ENCODE data around the gene CCDC88B. TPM values are rescaled to one million over a fixed set of nuclear protein-coding genes. Genes with fewer than 3 reads are reported as not detected.

The CCDC88B gene
- total and polyA plus RNA-seq, 2 experiments from 2014 or later, result 6.8 to 12.1 TPM

DNA sequence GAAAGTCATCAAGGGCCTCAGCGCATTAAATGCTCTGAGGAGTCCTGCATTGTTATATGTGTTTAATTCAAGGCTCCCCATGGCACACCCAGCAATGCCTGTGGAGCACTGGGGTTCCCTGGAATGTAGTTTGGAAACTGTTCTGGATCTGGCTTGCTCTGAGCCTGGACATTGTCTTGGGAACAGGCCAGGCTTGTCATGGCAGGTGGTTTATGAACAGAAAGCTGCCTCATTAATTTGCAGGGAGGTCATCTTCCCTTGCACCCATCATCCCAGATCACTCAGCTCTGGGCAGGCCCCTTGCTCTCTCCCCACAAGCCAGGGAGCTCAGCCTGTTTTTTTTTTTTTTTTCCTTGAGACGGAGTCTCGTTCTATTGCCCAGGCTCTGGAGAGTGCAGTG, 51.8 kb downstream of the CCDC88B start:
- no peaks in the 10 kb centered on the region for H3K36me3 Mint-ChIP-seq (ENCODE audit: low read depth)
- TF ChIP-seq POLR2AphosphoS5 (IDR thresholded peaks at IDR 0.05; ENCODE audit: low read depth), result no peak
- TF ChIP-seq ZNF114 (CRISPR knock-in tag; IDR thresholded peaks at IDR 0.05), result no peak
- TF ChIP-seq, protein P1, sequence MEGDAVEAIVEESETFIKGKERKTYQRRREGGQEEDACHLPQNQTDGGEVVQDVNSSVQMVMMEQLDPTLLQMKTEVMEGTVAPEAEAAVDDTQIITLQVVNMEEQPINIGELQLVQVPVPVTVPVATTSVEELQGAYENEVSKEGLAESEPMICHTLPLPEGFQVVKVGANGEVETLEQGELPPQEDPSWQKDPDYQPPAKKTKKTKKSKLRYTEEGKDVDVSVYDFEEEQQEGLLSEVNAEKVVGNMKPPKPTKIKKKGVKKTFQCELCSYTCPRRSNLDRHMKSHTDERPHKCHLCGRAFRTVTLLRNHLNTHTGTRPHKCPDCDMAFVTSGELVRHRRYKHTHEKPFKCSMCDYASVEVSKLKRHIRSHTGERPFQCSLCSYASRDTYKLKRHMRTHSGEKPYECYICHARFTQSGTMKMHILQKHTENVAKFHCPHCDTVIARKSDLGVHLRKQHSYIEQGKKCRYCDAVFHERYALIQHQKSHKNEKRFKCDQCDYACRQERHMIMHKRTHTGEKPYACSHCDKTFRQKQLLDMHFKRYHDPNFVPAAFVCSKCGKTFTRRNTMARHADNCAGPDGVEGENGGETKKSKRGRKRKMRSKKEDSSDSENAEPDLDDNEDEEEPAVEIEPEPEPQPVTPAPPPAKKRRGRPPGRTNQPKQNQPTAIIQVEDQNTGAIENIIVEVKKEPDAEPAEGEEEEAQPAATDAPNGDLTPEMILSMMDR (conservative IDR thresholded peaks at IDR 0.05; ENCODE audit: low read depth in 2 of 2), result no peak
- no peak for TF ChIP-seq STAT1 (IDR thresholded peaks at IDR 0.05; ENCODE audit: unreplicated experiment)
- TF ChIP-seq, protein P2, sequence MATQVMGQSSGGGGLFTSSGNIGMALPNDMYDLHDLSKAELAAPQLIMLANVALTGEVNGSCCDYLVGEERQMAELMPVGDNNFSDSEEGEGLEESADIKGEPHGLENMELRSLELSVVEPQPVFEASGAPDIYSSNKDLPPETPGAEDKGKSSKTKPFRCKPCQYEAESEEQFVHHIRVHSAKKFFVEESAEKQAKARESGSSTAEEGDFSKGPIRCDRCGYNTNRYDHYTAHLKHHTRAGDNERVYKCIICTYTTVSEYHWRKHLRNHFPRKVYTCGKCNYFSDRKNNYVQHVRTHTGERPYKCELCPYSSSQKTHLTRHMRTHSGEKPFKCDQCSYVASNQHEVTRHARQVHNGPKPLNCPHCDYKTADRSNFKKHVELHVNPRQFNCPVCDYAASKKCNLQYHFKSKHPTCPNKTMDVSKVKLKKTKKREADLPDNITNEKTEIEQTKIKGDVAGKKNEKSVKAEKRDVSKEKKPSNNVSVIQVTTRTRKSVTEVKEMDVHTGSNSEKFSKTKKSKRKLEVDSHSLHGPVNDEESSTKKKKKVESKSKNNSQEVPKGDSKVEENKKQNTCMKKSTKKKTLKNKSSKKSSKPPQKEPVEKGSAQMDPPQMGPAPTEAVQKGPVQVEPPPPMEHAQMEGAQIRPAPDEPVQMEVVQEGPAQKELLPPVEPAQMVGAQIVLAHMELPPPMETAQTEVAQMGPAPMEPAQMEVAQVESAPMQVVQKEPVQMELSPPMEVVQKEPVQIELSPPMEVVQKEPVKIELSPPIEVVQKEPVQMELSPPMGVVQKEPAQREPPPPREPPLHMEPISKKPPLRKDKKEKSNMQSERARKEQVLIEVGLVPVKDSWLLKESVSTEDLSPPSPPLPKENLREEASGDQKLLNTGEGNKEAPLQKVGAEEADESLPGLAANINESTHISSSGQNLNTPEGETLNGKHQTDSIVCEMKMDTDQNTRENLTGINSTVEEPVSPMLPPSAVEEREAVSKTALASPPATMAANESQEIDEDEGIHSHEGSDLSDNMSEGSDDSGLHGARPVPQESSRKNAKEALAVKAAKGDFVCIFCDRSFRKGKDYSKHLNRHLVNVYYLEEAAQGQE (IDR thresholded peaks at IDR 0.05; ENCODE audit: unreplicated experiment), result no peak
- TF ChIP-seq, protein P3, sequence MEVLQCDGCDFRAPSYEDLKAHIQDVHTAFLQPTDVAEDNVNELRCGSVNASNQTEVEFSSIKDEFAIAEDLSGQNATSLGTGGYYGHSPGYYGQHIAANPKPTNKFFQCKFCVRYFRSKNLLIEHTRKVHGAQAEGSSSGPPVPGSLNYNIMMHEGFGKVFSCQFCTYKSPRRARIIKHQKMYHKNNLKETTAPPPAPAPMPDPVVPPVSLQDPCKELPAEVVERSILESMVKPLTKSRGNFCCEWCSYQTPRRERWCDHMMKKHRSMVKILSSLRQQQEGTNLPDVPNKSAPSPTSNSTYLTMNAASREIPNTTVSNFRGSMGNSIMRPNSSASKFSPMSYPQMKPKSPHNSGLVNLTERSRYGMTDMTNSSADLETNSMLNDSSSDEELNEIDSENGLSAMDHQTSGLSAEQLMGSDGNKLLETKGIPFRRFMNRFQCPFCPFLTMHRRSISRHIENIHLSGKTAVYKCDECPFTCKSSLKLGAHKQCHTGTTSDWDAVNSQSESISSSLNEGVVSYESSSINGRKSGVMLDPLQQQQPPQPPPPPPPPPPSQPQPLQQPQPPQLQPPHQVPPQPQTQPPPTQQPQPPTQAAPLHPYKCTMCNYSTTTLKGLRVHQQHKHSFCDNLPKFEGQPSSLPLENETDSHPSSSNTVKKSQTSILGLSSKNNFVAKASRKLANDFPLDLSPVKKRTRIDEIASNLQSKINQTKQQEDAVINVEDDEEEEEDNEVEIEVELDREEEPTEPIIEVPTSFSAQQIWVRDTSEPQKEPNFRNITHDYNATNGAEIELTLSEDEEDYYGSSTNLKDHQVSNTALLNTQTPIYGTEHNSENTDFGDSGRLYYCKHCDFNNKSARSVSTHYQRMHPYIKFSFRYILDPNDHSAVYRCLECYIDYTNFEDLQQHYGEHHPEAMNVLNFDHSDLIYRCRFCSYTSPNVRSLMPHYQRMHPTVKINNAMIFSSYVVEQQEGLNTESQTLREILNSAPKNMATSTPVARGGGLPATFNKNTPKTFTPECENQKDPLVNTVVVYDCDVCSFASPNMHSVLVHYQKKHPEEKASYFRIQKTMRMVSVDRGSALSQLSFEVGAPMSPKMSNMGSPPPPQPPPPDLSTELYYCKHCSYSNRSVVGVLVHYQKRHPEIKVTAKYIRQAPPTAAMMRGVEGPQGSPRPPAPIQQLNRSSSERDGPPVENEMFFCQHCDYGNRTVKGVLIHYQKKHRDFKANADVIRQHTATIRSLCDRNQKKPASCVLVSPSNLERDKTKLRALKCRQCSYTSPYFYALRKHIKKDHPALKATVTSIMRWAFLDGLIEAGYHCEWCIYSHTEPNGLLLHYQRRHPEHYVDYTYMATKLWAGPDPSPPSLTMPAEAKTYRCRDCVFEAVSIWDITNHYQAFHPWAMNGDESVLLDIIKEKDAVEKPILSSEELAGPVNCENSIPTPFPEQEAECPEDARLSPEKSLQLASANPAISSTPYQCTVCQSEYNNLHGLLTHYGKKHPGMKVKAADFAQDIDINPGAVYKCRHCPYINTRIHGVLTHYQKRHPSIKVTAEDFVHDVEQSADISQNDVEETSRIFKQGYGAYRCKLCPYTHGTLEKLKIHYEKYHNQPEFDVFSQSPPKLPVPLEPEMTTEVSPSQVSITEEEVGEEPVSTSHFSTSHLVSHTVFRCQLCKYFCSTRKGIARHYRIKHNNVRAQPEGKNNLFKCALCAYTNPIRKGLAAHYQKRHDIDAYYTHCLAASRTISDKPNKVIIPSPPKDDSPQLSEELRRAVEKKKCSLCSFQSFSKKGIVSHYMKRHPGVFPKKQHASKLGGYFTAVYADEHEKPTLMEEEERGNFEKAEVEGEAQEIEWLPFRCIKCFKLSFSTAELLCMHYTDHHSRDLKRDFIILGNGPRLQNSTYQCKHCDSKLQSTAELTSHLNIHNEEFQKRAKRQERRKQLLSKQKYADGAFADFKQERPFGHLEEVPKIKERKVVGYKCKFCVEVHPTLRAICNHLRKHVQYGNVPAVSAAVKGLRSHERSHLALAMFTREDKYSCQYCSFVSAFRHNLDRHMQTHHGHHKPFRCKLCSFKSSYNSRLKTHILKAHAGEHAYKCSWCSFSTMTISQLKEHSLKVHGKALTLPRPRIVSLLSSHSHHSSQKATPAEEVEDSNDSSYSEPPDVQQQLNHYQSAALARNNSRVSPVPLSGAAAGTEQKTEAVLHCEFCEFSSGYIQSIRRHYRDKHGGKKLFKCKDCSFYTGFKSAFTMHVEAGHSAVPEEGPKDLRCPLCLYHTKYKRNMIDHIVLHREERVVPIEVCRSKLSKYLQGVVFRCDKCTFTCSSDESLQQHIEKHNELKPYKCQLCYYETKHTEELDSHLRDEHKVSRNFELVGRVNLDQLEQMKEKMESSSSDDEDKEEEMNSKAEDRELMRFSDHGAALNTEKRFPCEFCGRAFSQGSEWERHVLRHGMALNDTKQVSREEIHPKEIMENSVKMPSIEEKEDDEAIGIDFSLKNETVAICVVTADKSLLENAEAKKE (CRISPR knock-in tag; IDR thresholded peaks at IDR 0.05), result no peak
- no peak for TF ChIP-seq EZH2 (IDR thresholded peaks at IDR 0.05; ENCODE audit: low read depth, unreplicated experiment)
- no peak for TF ChIP-seq NANOG (IDR thresholded peaks at IDR 0.05; ENCODE audit: borderline replicate concordance)
- no peak for TF ChIP-seq CREB1 (CRISPR knock-in tag; IDR thresholded peaks at IDR 0.05; ENCODE audit: low read depth)
- TF ChIP-seq EZH2phosphoT487 (IDR thresholded peaks at IDR 0.05; ENCODE audit: unreplicated experiment), result no peak
- TF ChIP-seq ZNF331 (CRISPR knock-in tag; IDR thresholded peaks at IDR 0.05; ENCODE audit: low read depth), result no peak
- TF ChIP-seq JUNB (IDR thresholded peaks at IDR 0.05; ENCODE audit: unreplicated experiment), result no peak
- TF ChIP-seq, protein P4, sequence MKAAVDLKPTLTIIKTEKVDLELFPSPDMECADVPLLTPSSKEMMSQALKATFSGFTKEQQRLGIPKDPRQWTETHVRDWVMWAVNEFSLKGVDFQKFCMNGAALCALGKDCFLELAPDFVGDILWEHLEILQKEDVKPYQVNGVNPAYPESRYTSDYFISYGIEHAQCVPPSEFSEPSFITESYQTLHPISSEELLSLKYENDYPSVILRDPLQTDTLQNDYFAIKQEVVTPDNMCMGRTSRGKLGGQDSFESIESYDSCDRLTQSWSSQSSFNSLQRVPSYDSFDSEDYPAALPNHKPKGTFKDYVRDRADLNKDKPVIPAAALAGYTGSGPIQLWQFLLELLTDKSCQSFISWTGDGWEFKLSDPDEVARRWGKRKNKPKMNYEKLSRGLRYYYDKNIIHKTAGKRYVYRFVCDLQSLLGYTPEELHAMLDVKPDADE (IDR thresholded peaks at IDR 0.05), result no peak
- H3K27me3 Mint-ChIP-seq (ENCODE audit: insufficient read depth, low read depth, poor library complexity), result peaks cover 15% of the 10 kb centered on the region
- no peak overlapping the region for H3K27ac Mint-ChIP-seq
- Histone ChIP-seq H3K4me3 (no peak overlapping the region), H3K4me1 (ENCODE audit: insufficient read depth) (peaks cover 23% of the 10 kb centered on the region), H4K20me1 (replicated peaks; ENCODE audit: insufficient read depth) (no peaks in the 10 kb centered on the region), H3K27me3 (ENCODE audit: insufficient read depth) (no peaks in the 10 kb centered on the region), H3F3A (replicated peaks; ENCODE audit: low read depth) (peaks cover 5% of the 10 kb centered on the region; the same call in 1 of the 2 replicates), H3K27ac (ENCODE audit: low read depth) (no peak overlapping the region), H3K4me2 (no peak overlapping the region), H3K36me3 (ENCODE audit: insufficient read depth) (no peaks in the 10 kb centered on the region), H3K9me2 (ENCODE audit: insufficient read depth) (no peaks in the 10 kb centered on the region), H3K79me2 (replicated peaks; ENCODE audit: insufficient read depth) (no peaks in the 10 kb centered on the region), H2AFZ (no peak overlapping the region)
- no peak overlapping the region for H3K4me3 Mint-ChIP-seq
- ATAC-seq (no peak), DNase-seq (ENCODE audit: low spot score) (no peak)
- peaks cover 22% of the 10 kb centered on the region for H3K4me1 Mint-ChIP-seq
- H3K9me3 Mint-ChIP-seq, result no peaks in the 10 kb centered on the region; the same call in 1 of the 3 replicates
